NB4 (cell line): ENCODE data around the gene C4BPA.

Source experiments
- DNase-seq: peaks from one replicate; pipeline ENCODE4 v3.0.0; 2010; ENCODE audit warnings: low read depth
- H3K4me3 ChIP-seq: one replicate; pipeline ENCODE4 v1.5.1; 2011; ENCODE audit warnings: mild to moderate bottlenecking, low read depth, low read length, moderate library complexity
- CTCF ChIP-seq: IDR thresholded peaks from one replicate; pipeline ENCODE4 v1.5.1; 2012; ENCODE audit warnings: low read depth, low read length
- MAX ChIP-seq: IDR thresholded peaks from 2 replicates; pipeline ENCODE4 v1.6.1; 2011; ENCODE audit warnings: low read depth, low read length
- MYC ChIP-seq: IDR thresholded peaks from 2 replicates; pipeline ENCODE4 v1.6.1; 2011; ENCODE audit warnings: low read depth, low read length
- POLR2A ChIP-seq: IDR thresholded peaks from 2 replicates; pipeline ENCODE4 v1.6.1; 2011; ENCODE audit warnings: mild to moderate bottlenecking; ENCODE audit not compliant: insufficient read length; ENCODE audit errors: extremely low read depth

C4BPA gene

GRCh38 chr1:207109004-207109403 is 5.0 kb downstream of the C4BPA start:
- no peak for DNase-seq
- TF ChIP-seq MYC (no peak), POLR2A (no peak), MAX (no peak), CTCF (no peak)
- no peak overlapping the region for H3K4me3 ChIP-seq

- TF ChIP-seq MYC (no peak), CTCF (no peak), POLR2A (no peak), MAX (no peak)
- no peak for DNase-seq
- no peak overlapping the region for H3K4me3 ChIP-seq
Observed at GRCh38 chr1:207112616-207113296, 8.7 kb downstream of the C4BPA start.

- TF ChIP-seq MYC (no peak), POLR2A (no peak), MAX (no peak), CTCF (no peak)
- H3K4me3 ChIP-seq: no peak overlapping the region
- no peak for DNase-seq
Observed at GRCh38 chr1:207115269-207115668, 11.2 kb downstream of the C4BPA start.

- H3K4me3 ChIP-seq: no peak overlapping the region
- TF ChIP-seq MAX (no peak), CTCF (no peak), MYC (no peak), POLR2A (no peak)
- no peak for DNase-seq
Observed at GRCh38 chr1:207124389-207124788, 20.4 kb downstream of the C4BPA start.

- no peak overlapping the region for H3K4me3 ChIP-seq
- no peak for DNase-seq
- no peak for TF ChIP-seq MYC
- no peak for TF ChIP-seq POLR2A
- no peak for TF ChIP-seq CTCF
Observed at GRCh38 chr1:207128336-207128921, 24.4 kb downstream of the C4BPA start.

- TF ChIP-seq CTCF: no peak
- no peak for TF ChIP-seq POLR2A
- no peak for TF ChIP-seq MAX
- TF ChIP-seq MYC: no peak
- no peak overlapping the region for H3K4me3 ChIP-seq
- DNase-seq: no peak
Observed at GRCh38 chr1:207129053-207129452, 25.0 kb downstream of the C4BPA start.
